HG03342 (cell line): ENCODE results near the gene GPATCH3.
"Not testable (repeated sequence)": the region's sequence is repeated elsewhere in the genome, so short reads cannot be mapped to it uniquely, and the experiment has no call there.

ENCODE experiments used
- ATAC-seq: cut with Tn5 transposase; IDR thresholded peaks from one replicate; pipeline ENCODE4 v1.9.1; 2021; ENCODE audit warnings: mild to moderate bottlenecking, moderate library complexity; ENCODE audit not compliant: unreplicated experiment

GPATCH3 gene

DNA sequence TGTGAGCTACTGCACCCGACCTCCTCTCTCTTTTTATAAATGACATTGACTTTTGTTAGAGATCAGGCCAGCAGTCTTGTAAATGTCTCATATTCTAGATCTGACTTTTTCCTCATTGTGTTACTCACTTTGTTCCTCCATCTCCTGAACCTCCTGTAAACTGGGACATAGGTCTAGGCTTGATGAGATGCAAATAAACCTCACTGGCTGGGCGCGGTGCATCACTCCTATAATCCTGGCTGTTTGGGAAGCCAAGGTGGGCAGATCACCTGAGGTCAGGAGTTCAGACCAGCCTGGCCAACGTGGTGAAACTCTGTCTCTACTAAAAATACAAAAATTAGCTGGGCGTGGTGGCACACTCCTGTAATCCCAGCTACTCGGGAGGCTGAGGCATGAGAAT is 52.4 kb downstream of the GPATCH3 start:
- not testable (repeated sequence) for ATAC-seq

DNA sequence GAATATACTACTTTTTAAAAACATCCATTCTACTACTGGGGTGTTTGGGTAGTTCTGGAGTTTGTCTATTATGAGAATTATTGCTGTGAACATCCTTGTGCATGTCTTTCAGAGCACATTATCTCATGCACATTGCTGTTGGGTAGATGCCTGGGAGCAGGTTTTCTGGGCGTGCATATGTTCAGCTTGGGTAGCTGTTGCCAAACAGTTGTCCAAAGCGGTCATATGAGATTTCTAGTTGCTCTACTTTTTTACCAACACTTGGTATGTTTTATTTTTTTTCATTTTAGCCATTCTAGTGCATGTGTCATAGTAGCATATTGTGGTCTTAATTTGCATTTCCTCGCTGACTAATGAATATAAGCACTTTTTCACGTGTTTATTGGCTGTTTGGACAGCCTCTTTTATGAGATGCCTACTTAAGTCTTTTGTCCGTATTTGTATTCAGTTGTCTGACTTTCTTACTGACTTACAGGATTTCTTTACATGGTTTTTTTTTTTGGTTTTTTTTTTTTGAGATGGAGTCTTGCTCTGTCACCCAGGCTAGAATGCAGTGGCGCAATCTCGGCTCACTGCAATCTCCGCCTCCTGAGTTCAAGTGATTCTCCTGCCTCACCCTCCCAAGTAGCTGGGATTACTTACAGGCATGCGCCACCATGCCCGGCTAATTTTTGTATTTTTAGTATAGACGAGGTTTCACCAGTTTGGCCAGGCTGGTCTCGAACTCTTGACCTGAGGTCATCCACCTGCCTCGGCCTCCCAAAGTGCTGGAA is 55.7 kb downstream of the GPATCH3 start:
- ATAC-seq, result no peak
